Activated naive CD8-positive, alpha-beta T cell treated with anti-CD3 and anti-CD28 coated beads, Interleukin-2, amount 50 U/mL, for 24 hours (primary cell): Measurements from ENCODE around the gene CLDN5.

Source experiments
- ATAC-seq: fragments of 150-1000 bp; cut with Tn5 transposase; one replicate; pipeline ENCODE4 v1.10.0; 2021
- DNase-seq: peaks from one replicate; pipeline ENCODE4 v3.0.0; 2021
- H3K27ac Mint-ChIP-seq: one replicate; pipeline ENCODE4 v1.8.0; 2021; ENCODE audit warnings: mild to moderate bottlenecking, mixed read lengths
- H3K27me3 Mint-ChIP-seq: one replicate; pipeline ENCODE4 v1.8.0; 2021; ENCODE audit warnings: mixed read lengths
- H3K36me3 Mint-ChIP-seq: one replicate; pipeline ENCODE4 v1.8.0; 2021; ENCODE audit warnings: low read depth, mixed read lengths
- H3K4me1 Mint-ChIP-seq: one replicate; pipeline ENCODE4 v1.8.0; 2021; ENCODE audit warnings: mixed read lengths
- H3K4me3 Mint-ChIP-seq: one replicate; pipeline ENCODE4 v1.8.0; 2021; ENCODE audit warnings: mild to moderate bottlenecking, moderate library complexity, mixed read lengths
- H3K9me3 Mint-ChIP-seq: one replicate; pipeline ENCODE4 v1.8.0; 2021; ENCODE audit warnings: mixed read lengths

The CLDN5 gene

DNA sequence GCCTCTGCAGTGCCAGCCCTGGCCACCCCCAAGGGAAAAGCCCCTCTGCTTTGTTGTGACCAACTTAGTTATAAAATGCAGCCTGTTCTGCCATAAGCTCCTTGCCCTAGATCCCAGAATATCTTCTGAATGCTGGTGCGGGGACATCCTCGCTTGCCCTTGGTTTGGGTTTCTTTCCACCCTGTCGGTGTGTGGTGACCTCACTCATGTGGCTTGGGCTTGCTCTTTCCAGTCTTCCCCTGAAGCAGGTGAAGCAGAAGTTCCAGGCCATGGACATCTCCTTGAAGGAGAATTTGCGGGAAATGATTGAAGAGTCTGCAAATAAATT, 16.7 kb downstream of the CLDN5 start:
- Mint-ChIP-seq H3K27ac (no peak overlapping the region), H3K4me3 (no peak overlapping the region), H3K36me3 (peaks cover 61% of the 10 kb centered on the region), H3K9me3 (peaks cover 2% of the 10 kb centered on the region), H3K27me3 (no peaks in the 10 kb centered on the region), H3K4me1 (peaks cover 8% of the 10 kb centered on the region)
- no peak for DNase-seq
- no peak for ATAC-seq

DNA sequence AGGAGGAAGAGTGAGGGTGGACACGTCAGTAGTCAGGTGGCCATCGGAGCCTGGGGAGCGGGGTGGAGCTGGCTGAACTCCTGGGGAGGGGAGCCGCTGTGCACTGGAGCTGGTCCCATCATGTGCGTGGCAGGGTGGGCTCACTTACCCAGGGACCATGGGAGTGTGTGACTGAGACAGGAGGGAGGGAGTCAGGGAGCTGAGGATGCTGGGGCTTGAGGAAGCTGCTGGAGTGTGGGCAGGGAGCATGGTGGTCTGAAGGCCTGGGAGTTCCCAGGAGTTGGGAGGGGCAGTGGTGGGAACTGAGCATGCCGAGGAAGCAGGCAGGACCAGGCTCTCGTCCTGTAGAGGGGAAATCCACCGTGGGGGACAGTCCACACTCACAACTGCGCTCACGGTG, 18.0 kb downstream of the CLDN5 start:
- DNase-seq (no peak), ATAC-seq (no peak)
- Mint-ChIP-seq H3K27ac (peak overlapping the region; percentile 39), H3K9me3 (no peaks in the 10 kb centered on the region), H3K4me3 (no peak overlapping the region), H3K27me3 (no peaks in the 10 kb centered on the region), H3K36me3 (peaks cover 49% of the 10 kb centered on the region), H3K4me1 (peaks cover 8% of the 10 kb centered on the region)

DNA sequence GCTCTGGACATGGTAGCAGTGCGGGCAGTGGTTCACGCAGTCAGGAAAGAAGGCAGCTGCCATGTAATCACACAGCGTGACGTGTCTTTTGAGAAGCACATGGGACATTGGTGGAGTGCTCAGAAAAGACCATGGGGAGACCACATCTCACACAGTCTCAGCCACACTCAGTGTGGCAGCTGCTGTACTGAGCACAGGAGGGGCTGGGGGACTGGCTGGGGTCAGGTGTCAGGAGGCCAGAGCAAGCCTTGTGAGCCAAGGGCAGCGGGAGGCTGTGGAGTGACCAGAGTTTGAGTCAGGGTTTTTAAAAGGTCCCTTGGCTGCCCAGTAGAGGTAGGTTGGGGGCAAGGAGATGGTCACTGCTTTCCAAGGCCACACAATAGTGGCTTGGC, 18.5 kb downstream of the CLDN5 start:
- no peak overlapping the region for H3K4me3 Mint-ChIP-seq

DNA sequence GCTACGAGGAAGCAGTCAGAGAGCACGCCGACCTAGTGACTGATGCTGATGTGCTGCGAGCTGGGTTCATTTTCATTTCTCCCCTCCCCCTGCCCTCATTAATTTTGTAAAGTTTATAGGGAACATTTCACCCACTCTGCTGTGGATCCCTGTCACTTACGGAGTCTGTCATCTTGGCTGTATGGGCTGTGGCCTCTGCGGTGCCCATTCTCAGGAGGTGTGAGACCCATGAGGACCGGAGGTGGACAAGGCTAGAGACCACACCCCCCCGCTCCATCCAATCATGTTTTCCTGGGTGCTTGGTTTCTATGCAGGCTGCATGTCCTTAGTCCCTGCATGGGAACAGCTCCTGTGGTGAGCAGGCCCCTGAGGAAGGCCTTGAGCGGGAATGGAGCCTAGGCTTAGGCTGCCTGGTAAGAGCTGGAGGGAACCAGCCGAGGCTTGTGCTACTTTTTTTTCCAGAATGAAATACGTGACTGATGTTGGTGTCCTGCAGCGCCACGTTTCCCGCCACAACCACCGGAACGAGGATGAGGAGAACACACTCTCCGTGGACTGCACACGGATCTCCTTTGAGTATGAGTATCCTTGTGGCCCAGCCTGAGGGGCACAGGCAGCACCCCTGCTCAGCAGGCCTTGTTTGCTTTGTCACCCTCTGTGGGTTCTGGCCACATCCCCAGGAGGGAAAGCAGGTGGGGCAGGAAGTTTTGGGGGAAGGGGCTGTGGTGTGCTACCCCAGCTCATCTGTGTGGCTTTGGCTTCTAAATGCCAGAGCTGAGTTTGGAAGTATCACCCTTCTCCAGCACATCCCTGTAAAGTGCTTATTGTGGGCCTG, 19.1 kb downstream of the CLDN5 start:
- DNase-seq = no peak
- H3K27me3 Mint-ChIP-seq = no peaks in the 10 kb centered on the region
- ATAC-seq = no peak
- peaks cover 8% of the 10 kb centered on the region for H3K4me1 Mint-ChIP-seq
- no peak overlapping the region for H3K27ac Mint-ChIP-seq
- no peak overlapping the region for H3K4me3 Mint-ChIP-seq
- no peaks in the 10 kb centered on the region for H3K9me3 Mint-ChIP-seq
- H3K36me3 Mint-ChIP-seq = peaks cover 48% of the 10 kb centered on the region

More for the DNA sequence above, 18.5 kb downstream of the CLDN5 start:
- Mint-ChIP-seq H3K36me3 (peaks cover 47% of the 10 kb centered on the region), H3K9me3 (no peaks in the 10 kb centered on the region), H3K27ac (no peak overlapping the region), H3K4me1 (peaks cover 8% of the 10 kb centered on the region), H3K27me3 (no peaks in the 10 kb centered on the region)
- ATAC-seq (no peak), DNase-seq (no peak)

DNA sequence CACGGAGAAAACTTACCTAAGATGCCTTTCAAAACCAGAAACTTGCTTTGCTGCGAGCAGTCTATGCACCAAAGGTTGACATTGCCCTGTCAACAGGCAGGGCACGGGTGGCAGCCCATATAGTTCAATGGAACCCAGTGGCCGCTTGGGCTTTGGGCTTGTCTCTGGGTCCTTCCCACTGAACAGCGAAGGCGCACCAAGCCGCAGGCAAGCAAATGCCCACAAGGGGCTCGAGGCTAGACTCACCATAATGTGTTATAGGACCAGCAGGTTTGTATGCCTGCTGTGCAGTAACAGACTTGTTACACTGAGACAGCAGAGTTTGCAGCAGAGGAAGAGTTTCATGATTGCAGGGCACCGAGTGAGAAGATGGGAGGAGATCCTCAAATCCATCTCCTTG, 20.3 kb downstream of the CLDN5 start:
- Mint-ChIP-seq H3K27ac (no peak overlapping the region), H3K36me3 (peaks cover 43% of the 10 kb centered on the region), H3K9me3 (no peaks in the 10 kb centered on the region), H3K4me1 (peaks cover 8% of the 10 kb centered on the region), H3K27me3 (no peaks in the 10 kb centered on the region), H3K4me3 (no peak overlapping the region)
- DNase-seq = no peak
- no peak for ATAC-seq

DNA sequence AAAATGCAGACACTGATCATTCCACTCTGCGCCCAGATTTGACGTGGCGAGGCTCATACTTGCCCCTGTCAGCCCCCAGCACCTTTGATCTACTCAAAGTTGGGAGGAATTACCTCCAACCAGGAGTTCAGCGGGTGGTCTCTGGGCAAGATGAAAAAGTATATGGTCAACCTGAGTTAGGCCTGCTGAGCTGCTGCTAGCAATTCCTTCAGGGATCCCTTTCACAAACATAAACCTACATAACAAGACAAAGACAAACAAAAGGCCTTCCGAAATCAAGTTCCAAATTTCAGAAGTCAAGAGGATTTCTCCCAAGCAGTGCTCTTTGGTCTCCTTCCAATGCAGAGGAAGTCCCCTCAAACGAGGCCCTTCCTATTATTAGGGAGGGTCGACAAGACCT, 20.8 kb downstream of the CLDN5 start:
- ATAC-seq (no peak), DNase-seq (no peak)
- Mint-ChIP-seq H3K36me3 (peaks cover 43% of the 10 kb centered on the region), H3K27me3 (no peaks in the 10 kb centered on the region), H3K9me3 (no peaks in the 10 kb centered on the region), H3K27ac (no peak overlapping the region), H3K4me3 (no peak overlapping the region), H3K4me1 (peaks cover 8% of the 10 kb centered on the region)

DNA sequence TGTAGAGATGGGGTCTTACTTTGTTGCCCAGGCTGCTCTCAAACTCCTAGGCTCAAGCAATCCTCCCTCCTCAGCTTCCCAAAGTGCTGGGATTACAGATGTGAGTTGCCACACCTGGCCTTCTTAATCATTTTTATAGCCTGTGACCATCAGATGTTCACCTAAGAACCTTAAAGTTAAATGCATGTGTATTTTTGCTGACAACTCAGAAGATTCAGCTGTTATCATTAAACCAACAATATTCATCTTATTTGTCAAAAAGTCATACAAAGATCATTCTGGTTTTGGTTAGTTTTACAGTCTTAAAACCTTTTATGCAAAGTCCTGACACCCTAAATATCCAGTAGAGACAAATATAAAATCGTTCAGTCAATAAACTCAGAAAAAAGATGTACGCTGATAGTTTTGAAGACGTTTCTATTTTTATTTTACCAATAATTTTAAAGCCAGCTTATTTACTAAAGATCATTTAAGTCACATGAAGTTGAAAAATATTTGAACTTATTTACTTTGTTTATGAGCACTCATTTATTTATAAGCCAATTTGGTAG, 22.2 kb downstream of the CLDN5 start:
- H3K9me3 Mint-ChIP-seq = no peaks in the 10 kb centered on the region
- DNase-seq (no peak), ATAC-seq (no peak)
- no peaks in the 10 kb centered on the region for H3K27me3 Mint-ChIP-seq
- H3K4me3 Mint-ChIP-seq = no peak overlapping the region
- H3K4me1 Mint-ChIP-seq = peaks cover 8% of the 10 kb centered on the region
- H3K27ac Mint-ChIP-seq = no peak overlapping the region
- H3K36me3 Mint-ChIP-seq = peaks cover 43% of the 10 kb centered on the region

DNA sequence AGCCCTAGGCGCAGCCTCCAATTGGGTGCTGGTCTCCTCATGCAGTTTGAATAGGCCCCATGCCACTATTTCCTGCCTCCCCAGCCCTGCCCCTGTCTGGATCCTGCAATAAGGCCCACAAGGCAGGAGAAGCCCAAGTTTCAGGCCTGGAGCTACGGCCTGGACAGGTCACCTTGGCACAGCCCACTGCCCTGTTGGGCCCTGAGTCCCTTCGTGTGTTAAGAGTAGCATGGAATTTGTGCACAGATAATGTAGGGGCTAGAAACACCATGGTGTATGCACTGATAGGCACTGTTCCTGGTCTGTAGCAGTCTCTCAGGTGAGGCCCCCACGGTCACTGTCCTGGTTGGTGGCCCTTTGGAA, 24.3 kb downstream of the CLDN5 start:
- Mint-ChIP-seq H3K4me3 (no peak overlapping the region), H3K9me3 (no peaks in the 10 kb centered on the region), H3K4me1 (peaks cover 3% of the 10 kb centered on the region), H3K27ac (no peak overlapping the region), H3K27me3 (no peaks in the 10 kb centered on the region), H3K36me3 (peaks cover 38% of the 10 kb centered on the region)
- no peak for DNase-seq
- ATAC-seq = no peak

DNA sequence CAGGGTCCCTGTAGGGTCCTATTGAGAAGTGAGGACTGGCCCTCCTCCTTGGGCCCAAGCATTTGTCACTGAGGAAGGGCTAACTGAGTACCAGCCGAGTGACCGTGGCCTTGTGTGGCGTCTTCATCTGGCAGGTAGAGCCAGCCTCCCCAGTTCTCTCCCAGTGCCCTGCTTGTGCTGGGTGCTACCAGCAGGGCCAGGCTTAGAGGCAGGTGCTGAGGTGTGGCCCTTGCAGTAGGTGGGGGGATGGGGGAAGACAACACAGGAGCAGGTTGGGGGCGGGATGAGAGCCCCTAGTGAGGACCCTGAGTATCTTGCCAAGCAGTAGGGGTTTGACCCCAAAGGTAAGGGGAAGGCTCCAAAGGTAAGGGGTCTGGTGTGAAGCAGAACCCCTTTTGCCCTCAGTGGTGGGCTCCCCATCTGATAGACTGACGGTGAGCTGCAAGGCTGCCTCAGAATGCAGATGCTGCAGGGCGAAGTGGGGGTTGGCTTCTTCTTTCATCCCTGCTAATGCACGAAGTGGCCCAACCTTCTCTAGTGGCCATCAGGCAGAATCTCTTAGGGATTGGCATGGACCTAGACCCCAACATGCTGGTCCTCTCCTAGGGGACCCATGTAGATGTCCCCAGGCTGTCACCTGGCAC, 24.9 kb downstream of the CLDN5 start:
- DNase-seq (no peak), ATAC-seq (no peak)
- H3K36me3 Mint-ChIP-seq = peaks cover 39% of the 10 kb centered on the region
- no peaks in the 10 kb centered on the region for H3K9me3 Mint-ChIP-seq
- H3K4me1 Mint-ChIP-seq = peaks cover 3% of the 10 kb centered on the region
- no peak overlapping the region for H3K27ac Mint-ChIP-seq
- H3K4me3 Mint-ChIP-seq = no peak overlapping the region
- no peaks in the 10 kb centered on the region for H3K27me3 Mint-ChIP-seq

DNA sequence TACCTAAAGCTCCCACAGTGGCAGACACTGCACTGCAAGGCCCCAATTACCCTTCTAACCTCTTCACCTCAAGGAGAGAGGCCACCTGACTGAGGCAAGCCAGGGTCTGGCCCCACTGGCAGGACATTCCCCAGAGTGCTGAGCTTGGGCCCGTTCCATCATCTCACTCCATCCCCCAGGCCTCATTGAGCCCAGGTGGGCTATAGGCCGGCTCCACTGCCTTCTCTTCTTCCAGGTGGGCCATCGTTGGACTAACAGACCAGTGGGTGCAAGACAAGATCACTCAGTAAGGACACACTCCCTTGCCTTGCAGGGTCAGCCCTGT, 25.4 kb downstream of the CLDN5 start:
- no peak overlapping the region for H3K27ac Mint-ChIP-seq
- no peaks in the 10 kb centered on the region for H3K27me3 Mint-ChIP-seq
- peaks cover 44% of the 10 kb centered on the region for H3K36me3 Mint-ChIP-seq
- no peak for ATAC-seq
- no peak for DNase-seq
- no peaks in the 10 kb centered on the region for H3K9me3 Mint-ChIP-seq
- H3K4me1 Mint-ChIP-seq = peaks cover under 1% of the 10 kb centered on the region
- no peak overlapping the region for H3K4me3 Mint-ChIP-seq

DNA sequence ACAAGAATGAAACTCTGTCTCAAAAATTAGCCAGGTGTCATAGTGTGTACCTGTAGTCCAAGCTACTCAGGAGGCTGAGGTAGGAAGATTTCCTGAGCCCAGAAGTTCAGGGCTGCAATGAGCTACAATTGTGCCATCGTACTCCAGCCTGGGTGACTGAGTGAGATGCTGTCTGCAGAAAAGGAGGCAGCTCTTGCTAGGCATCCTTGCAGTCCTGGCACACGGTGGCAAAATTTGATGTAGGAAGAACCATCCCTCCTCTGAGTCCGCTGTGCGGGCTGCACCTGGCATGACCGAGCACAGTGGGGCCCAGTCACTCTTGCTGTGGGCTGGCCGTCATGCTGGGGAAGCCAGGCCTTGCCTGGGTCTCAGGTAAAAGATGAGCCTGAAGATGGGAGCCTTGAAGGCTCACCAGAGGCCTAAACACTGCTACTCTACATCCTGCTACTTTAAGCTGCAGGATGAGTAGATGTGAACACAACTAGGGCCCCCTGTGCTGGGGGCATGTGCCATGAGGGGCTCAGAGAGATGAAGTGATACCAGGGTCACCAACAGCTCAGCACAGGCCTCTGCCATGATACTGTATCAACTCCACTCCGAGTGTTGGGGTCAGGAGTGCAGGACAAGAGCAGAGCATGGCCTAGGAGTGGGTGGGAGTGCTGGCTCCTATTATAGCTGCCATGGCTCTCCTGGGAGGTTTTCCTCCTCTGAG, 25.9 kb downstream of the CLDN5 start:
- ATAC-seq = no peak
- H3K9me3 Mint-ChIP-seq = no peaks in the 10 kb centered on the region
- H3K36me3 Mint-ChIP-seq = peaks cover 45% of the 10 kb centered on the region
- H3K27ac Mint-ChIP-seq = no peak overlapping the region
- H3K4me3 Mint-ChIP-seq = no peak overlapping the region
- H3K4me1 Mint-ChIP-seq = no peaks in the 10 kb centered on the region
- DNase-seq = no peak
- no peaks in the 10 kb centered on the region for H3K27me3 Mint-ChIP-seq

DNA sequence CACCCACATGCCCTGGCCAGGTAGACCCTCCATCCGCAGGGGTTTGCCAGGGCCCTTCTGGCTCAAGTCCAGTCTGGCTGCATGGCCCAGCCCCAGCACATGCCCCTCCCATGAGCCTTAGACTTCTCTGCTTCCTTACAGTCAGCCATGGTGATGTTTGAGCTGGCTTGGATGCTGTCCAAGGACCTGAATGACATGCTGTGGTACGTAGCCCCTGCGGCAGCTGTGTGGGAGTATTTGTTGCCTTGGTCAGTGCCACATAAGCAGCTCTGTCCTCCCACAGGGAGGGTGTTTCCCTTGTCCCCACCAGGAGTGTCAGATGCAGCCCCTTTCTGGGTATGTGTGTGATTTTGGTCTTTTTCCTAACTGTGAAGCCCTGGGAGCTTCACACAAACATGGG, 27.0 kb downstream of the CLDN5 start:
- ATAC-seq = no peak
- no peak for DNase-seq
- Mint-ChIP-seq H3K27me3 (no peaks in the 10 kb centered on the region), H3K4me1 (peaks cover 6% of the 10 kb centered on the region), H3K9me3 (no peaks in the 10 kb centered on the region), H3K4me3 (no peak overlapping the region), H3K27ac (no peak overlapping the region), H3K36me3 (peaks cover 47% of the 10 kb centered on the region)

DNA sequence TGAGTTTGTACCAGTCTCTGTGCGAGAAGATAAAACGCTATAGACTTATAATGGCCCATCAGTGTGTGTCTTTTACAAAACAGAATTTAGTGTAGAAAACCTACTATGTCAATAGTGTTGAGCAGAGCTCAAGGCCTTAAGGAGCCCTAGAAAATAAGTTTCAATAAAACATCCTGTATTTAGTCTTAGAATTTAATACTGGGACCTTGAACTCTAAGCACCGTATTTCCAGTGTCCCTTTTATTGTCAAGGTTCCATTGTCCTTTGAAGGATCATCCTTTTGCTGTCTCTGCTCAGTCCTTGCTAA, 27.9 kb downstream of the CLDN5 start:
- Mint-ChIP-seq H3K27ac (no peak overlapping the region), H3K4me3 (no peak overlapping the region), H3K9me3 (no peaks in the 10 kb centered on the region), H3K4me1 (peaks cover 10% of the 10 kb centered on the region), H3K27me3 (no peaks in the 10 kb centered on the region), H3K36me3 (peaks cover 56% of the 10 kb centered on the region)
- no peak for DNase-seq
- no peak for ATAC-seq

DNA sequence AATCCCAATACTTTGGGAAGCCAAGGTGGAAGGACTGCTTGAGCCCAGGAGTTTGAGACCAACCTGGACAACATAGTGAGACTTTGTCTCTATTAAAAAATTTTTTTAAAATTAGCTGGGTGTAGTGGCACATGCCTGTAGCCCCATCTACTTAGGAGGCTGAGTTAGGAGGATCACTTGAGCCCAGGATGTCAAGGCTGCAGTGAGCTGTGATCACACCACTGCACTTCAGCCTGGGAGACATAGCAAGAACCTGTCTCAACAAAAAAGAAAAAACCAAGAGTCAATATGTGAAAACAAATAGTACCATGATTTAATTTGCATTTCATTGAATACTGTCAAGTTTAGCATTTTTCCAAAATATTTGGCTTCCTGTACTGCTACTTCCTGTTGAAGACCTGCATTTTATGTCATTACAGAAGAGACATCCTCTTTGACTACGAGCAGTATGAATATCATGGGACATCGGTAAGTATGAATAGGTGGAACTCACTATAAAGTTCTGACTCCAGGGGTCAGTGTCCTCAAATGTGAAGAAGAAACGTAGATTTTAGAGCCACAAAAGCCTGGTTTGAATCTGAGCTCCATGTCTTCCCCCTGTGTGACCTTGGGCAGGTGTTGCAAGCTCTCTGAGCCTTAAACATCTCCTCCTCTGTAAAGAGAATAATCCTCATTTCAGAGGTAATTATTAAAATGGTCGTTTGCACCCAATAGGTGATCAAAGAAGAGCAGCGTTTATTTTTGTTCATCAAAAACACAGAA, 28.5 kb downstream of the CLDN5 start:
- ATAC-seq (no peak), DNase-seq (no peak)
- no peaks in the 10 kb centered on the region for H3K27me3 Mint-ChIP-seq
- peaks cover 10% of the 10 kb centered on the region for H3K4me1 Mint-ChIP-seq
- H3K9me3 Mint-ChIP-seq = no peaks in the 10 kb centered on the region
- H3K27ac Mint-ChIP-seq = no peak overlapping the region
- peaks cover 53% of the 10 kb centered on the region for H3K36me3 Mint-ChIP-seq
- H3K4me3 Mint-ChIP-seq = no peak overlapping the region
